Activated T-helper 1 cell treated with Interleukin-2 at 50 U/mL for 16 hours (primary cell): ENCODE data around the gene CYP2E1.
"Not testable (repeated sequence)": the region's sequence is repeated elsewhere in the genome, so short reads cannot be mapped to it uniquely, and the experiment has no call there.

Experiments
- DNase-seq: peaks from one replicate; pipeline ENCODE4 v3.0.0-alpha.2; 2020; ENCODE audit warnings: low read depth

CYP2E1 gene

DNA sequence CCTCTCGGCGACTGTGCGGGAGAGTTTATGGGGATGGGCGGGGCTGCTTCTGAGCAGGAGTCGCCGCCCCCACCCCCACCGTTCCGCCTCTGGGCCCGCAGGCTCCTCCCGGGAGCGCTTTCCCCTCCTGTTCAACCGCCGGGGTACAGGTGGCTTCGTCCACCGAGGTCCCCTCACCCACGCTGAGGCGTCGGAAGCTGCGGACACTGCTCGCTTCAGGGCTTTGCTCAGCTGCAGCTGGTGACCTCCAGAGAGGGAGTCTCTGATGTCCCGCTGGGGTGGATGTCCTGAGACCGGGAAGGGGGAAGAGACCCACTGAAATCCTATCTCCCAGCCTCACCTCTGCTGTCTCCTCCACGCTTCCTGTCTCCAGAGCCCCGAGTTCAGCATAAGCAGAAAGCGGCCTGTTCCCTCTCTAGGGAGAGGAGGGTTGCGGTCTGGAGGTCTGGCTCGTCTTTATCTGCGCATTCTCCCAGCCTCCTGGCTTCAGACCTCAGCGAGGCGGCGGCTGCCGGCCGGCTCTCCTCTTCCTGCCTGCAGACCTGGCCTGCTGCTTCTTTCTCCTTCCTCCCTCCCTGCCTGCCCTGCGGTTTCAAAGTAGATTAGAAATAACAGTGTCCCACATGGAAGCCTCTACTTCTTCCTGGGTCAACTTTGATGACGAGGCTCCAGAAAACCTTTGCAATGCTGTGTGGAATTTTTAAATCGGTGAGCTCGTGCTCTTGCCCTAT, 1.8 kb downstream of the CYP2E1 start:
- no peak for DNase-seq

DNA sequence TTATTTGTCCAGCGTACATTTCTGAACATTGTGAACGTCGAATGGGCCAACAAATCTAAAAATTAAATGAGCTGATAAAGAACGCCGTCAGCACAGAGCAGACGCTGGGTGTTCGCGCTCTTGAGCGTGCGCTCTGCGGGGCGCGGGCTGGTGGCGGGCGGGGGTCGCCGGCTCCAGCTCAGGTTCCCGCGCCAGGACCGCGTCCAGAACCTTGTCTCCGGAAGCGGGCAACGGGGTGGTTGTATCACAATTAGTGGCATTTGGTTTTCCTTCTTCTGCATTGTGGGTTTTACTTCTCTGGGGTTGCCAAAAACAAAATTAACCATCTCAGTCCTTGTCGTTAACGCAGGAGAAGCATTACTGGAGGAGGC, 2.4 kb downstream of the CYP2E1 start:
- DNase-seq, result no peak

DNA sequence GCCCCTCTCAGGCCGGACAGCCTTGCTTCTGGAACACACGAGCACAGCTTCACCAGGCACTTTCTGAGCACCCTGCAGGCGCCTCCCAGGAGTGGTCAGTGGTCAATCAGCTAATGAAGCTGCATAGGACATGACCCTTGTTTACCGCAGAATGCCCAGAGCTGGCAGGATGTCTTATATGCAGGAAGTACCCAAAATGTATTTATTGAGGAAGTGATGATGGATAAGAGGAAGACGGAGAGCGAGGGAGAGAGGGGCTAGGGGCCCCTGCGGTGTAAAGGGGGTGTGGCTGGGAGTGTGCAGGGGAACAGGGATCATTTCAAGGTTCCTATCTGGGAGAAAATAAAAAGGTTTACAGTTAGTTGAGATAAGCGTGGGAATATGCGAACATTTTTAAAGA, 3.3 kb downstream of the CYP2E1 start:
- DNase-seq, result no peak

DNA sequence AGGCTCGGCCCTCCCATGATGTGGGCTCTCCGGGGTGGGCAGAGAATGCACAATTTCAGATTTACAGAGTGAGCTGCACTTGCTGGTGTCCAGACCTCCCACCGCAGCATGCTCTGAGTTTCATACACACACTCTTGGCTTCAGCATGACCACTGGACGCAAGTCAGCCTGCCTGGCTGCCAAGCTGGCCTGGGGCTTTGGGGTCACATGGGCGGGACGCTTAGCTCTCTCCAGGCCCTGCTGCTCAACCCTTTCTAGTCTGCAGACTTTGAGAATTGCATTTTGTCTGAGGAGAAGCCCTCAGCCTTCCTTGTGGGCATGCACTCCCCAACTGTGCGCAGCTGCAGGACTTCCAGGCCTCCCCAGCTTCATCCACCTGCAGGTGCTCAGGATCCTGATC, 5.7 kb downstream of the CYP2E1 start:
- no peak for DNase-seq

DNA sequence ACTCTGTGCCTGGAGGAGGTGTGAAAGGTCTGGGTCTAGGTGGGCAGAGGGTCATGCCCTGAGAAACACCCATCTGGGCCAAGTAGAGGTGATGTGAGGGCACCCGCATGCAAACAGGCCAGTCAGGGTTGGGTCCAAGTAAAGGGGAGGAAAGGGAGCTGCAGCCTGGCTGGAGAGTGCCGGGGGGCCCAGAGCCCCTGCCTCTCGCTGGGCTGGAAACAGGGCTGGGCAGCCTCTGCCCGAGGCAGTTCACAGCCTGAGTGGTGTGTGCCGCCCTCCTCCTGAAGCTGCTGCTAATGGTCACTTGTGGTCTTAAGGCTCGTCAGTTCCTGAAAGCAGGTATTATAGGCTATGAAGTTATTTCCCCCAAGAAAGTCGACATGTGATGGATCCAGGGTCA, 7.3 kb downstream of the CYP2E1 start:
- no peak for DNase-seq

DNA sequence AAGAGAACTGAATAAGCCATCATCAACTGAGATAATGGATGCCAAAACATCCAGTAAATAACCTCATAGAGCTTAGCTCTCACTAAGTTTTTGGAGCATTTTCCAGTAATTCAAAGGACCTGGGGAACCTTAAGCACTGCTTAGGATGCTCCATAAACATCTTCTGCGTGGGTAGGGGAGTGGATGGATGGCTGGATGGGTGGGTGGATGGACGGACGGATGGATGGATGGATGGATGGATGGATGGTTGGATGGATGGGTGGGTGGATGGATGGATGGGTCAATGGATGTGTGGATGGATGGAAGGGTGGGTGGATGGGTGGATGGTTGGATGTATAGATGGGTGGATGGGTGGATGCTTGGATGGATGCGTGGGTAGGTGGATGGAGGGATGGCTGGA, 9.0 kb downstream of the CYP2E1 start:
- DNase-seq, result no peak

DNA sequence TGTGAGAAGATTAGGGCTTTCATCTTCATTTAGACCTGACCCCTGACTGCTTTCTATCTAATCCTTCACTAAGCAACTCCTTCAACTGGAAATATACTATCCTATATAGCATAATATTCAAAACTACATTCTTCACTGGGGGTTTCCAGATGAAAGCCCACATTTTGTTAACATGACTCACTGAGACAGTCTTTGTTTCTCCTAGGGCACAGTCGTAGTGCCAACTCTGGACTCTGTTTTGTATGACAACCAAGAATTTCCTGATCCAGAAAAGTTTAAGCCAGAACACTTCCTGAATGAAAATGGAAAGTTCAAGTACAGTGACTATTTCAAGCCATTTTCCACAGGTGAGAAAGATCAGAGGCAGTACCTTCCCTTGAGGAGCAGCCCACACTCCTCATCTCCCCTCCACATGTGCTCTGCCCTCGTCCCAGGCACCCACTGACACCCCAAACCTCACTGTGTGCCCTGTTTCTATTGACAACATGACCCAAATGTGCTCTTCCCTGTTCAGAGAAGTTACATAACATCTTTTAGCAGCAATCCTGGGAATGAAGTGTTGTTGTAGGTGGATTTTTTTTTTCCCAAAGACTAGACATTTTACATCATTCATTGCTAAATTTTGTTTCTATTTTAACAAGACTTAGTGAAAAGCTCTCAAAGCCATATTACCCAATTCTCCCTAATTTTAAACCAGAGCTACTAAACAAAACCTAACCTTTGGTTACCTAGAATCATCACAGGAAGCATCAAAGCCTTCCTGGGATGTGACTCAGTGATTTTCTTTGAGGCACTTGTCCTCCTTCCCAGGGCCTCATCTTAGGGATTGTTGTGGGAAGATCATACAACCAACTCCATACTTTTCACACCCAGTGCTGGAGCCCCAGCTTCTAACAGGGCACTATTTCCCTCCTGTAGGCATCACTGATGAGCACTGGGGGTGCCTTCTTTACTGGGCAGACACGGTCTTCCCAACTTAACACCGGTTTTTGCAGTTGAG, 10.7 kb downstream of the CYP2E1 start:
- no peak for DNase-seq

DNA sequence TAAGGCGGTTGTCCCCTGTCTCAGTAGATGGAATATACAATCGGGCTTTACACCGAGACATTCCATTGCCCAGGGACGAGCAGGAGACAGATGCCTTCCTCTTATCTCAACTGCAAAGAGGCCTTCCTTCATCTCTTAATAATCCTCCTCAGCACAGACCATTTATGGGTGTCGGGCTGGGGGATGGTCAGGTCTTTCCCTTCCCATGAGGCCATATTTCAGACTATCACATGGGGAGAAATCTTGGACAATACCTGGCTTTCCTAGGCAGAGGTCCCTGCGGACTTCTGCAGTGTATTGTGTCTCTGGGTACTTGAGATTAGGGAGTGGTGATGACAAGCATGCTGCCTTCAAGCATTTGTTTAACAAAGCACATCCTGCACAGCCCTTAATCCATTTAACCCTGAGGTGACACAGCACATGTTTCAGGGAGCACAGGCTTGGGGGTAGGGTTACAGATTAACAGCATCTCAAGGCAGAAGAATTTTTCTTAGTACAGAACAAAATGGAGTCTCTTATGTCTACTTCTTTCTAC, 14.3 kb downstream of the CYP2E1 start:
- DNase-seq, result not testable (repeated sequence)

DNA sequence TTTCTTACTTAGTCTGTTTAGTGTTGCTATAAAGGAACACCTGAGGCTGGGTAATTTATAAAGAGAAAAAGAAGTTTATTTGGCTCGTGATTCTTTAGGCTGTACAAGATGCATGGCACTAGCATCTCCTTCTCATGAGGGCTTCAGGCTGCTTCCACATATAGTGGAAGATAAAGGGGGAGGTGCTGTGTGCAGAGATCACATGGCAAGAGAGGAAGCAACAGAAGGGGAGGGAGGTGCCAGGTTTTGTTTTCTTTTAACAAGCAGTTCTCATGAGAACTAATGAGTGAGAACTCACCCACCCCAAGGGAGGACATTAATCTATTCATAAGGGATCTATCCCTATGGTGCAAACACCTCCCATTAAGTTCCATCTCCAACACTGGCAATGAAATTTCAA, 17.3 kb downstream of the CYP2E1 start:
- no peak for DNase-seq

DNA sequence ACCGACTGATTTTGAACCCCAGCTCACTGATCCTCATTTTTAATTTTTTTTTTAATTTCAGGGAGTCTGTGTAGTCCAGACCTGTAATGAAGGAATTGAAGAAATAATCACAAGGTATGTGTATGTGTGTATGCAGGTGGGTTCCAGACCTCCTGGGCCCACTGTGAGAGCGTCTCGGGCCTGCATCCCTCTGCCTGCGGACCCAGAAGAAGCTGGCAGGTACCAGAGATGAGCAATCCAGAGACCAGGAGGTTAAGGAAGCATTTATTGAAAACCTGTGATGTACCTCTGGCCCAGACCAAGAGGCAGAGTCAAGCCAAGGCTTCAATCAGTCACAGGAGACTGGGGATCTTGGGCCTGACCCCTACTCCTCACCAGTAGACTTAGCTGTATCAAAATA, 27.4 kb downstream of the CYP2E1 start:
- DNase-seq, result no peak

DNA sequence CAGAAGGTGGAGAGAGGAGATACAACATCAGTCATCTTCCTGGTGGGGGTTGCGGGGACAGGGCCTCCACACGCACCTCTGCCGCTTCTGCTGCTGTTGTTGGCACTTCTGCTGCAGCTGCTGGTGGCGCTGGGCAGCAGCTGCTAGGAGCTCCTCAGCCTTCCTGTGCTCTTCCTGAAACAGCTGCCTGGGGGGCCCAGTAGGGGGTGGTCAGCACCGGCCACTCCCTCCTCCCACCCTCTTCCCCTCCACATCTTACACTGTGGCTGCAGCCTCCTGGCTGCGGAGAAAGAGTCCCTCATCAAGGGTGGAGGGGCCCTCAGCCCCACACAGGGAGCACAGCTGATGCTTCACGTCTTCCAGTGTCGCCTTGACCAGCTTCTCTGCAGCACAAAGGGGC, 28.4 kb downstream of the CYP2E1 start:
- no peak for DNase-seq

DNA sequence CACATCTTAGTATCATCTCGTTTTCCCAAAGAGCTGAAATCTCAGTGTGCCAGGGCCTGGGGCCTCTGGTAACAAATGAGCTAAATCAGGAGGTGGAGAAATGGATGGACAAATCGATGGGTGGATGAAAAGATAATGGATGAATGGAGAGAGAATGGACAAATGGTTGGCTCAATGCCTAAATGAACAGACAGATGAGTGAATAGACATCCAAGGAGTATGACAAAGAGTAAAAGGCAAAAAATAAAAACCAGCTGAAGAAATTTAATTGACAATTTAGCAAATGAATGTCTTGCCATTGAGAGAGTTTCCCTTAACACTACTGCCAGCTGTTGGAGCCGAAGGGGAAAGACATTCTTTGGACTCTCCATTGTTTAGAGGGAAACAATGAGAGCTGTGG, 30.2 kb downstream of the CYP2E1 start:
- no peak for DNase-seq

DNA sequence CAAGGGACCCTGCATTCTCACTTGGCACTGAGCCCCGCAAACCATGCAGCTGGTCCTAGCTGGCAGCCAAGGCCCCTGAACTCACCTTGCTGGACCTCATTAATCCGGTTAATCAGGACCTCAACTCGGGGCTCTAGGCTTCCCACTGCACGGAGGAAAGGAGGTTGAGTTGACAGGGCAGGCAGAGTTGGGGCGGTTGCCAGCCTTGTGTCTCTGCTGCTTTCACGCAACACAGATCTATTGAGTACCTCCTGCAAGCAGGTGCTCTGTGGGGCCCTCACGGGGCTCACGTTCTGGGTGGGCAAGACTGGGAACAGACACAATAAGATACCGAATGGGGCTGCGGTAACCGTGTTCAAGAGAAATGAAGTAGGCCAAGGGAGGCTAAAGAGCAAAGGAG, 32.1 kb downstream of the CYP2E1 start:
- DNase-seq, result no peak

DNA sequence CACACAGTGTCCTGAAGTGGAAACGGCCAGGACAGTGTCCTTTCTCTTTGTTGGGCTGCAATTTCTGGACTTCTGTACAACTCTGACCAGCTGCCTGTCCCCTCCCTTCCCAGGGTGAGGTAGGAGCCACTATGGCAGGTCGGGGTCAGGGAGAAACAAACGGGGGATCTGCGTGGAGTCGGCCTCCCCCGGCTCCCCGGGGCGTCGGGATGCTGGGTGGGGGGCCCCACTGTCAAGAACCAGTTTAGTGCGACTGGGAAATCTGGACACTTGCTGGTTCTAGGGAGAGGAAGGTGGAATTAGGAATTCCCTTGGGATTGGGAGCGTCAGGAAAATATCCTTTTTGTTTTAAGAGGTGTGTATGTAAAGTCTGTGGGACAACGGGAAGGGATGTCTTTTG, 37.7 kb downstream of the CYP2E1 start:
- no peak for DNase-seq

DNA sequence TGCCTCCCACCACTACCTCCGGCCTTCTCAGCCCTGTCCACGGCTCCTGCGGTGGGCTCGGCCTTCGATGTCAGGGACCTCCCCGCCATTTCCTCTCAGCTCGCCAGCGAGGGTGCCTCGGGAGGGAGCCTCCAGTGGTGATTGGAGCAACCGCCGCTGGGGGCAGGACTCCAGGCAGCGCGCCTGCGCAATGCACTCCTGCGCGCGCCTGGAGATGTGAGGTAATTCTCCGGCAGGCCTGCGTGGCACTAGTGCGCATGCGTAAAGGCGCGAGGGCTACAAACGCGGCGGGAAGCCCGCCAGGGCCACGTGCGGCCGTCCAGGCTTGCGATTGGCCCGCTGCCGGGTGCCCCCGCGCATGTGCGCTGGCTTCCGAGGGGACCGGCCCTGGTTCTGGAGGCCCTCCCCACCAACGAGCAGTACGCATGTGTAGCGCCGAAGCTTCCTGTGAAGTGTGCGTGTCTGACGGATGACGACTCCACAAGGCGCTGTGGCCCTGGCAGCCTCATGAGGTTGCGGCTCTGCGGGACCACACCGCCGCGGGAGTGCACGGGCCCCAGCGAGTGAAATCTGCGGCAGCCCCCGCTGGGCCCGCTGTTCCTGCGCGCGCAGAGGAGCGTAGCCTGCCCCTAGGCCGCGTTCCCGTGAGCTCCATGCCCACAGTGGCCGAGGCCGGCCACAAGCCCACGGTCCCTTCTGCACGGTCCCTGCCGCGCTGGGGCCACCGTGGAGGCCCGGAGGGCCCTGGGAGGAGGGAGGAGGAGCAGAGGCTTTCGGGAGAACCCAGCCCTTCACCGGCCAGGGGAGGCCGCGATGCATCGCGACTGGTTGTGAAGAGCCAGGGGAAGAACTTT, 38.5 kb downstream of the CYP2E1 start, which contains the start of gene SYCE1:
Gene SYCE1 (minus strand): TSS at position 143 of the 854 bp plus-strand sequence. CDS start 54 bp downstream, at position 89.
- DNase-seq, result no peak

DNA sequence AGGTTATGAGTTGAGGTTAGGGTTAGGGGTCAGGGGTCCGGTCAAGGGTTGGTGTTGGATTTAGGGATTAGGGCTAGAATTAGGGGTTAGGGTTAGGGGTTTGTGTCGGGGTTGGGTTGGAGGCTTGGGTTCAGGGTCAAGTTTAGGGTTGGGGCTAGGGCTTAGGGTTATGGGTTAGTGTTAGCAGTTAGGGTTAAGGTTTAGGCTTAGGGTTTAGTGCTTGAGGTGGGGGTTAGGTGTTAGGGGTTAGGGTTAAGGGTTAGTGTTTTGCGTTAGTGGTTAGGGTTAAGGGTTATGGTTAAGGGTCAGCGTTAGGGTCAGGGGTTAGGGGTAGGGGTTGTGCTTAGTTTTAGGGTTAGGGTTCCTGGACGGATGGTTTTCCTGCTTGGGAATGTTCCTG, 40.0 kb downstream of the CYP2E1 start:
- no peak for DNase-seq

DNA sequence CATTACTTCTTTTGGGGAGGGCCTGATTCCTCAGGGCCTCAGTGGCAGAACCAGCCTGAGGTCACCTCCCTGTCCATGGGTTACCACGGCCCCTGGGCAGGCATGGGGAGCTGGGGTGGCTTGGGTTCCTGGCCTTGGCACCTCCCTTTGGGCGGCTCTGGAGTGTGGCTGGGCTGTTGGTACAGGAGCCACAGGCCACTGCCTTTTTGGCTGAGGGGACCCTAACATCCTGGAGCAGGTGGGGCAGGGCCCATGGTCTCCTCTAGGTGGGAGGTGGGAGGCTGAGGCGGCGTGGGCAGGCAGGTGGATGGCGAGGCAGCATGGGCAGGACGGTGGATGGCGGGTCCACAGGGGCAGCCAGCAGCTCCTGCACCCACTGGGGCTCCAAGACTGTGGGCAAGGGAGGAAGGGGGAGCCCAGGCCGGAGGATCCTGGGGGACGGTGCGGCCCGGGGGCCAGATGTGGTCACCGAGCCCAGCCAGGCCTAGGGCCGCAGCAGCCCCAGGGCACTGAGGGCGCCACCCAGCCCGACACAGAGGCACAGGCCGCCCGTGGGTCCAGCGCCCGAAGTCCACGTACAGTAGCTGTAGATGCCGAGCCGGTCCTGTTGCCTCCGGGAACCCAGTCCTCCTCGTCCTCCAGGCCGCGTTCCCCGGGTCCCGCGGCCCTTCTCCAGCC, 40.6 kb downstream of the CYP2E1 start:
- no peak for DNase-seq

DNA sequence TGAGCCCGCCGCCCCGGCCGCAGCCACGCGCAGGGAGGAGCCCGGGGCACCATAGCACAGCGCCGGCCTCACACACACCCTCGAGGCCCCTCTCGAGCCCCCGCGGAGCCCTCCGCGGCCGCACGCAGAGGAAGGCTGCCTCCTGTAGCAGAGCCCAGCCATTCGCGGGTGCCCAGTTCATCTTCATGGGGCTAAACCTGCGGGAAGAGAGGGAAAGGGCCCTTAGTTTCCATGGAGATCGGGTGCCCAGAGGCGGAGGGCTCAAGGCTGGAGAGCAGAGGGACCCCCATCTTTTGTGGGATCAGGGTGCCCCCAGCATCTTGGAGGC, 41.1 kb downstream of the CYP2E1 start:
- DNase-seq, result no peak

DNA sequence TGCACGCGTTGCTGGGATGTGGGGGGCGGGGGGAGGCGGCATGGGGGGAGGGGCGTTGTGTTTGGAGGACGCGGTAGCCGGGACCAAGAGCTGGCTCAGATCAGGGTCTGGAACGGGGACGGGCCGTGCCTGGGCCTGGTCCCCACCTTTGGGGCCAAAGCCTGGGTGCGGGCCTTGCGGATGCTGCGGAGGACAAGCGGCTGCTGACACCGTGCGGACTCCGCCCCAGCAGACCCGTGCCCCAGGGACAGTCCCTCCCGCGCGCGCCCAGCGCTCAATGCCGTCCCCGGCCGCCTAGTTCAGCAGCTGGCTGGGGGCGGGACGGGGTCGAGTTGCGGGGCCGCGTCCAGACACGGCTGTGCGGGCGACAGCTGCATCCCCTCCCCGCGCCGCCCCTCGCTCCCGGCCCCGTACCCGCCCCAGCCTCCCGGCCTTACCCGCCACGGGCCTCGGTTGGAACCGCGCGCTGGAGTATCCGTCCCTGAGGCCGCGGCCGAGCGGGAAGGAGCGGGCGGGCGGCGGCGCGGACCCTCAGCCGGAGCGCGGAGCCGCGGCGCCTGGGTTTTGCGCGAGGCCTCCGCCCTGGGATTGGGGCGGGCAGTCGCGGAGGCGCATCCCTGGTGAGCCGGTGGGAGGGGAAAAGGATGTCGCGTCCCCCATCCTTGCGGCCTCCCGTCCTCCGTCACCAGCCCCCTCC, 41.8 kb downstream of the CYP2E1 start:
- DNase-seq, result not testable (repeated sequence)

DNA sequence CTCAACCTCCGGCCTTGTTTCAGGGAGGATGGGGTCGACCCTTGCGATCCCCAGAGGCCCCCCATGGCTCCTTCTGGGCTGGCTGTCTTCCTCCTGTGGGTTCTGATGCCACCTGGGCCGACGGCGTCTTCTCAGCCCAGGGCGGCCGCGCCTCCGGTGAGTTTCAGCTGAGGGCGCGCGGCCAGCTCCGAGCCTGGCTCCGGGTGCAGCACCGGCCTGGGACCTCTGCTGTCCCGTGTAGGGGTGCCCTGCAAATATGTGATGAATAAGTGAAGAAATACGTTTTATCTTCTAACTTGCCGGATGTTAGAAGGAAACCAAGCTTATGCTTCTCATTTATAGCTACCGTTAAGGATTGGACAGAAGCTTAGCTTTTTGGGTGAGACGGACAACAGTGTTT, 42.6 kb downstream of the CYP2E1 start:
- not testable (repeated sequence) for DNase-seq

DNA sequence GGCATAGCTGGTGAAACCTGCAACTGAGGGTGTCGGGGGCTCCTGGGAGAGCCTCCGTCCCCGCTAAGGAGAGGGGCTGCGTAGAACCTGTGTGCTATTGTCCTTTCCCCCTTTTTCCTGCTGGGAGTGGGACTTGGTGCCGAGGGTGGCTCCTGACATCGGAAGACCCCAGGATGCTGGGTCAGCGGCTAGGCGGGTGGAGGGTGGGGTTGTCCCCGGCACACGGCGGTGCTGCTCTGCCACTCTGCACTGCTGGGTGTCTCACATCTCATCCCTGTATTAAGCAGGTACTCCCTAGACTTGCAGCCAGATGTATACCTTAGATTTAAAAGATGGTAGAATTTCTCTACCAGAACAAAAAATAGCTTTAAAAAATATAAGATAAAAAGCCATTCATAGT, 44.9 kb downstream of the CYP2E1 start:
- DNase-seq, result not testable (repeated sequence)
